SJCRH30 (cell line): ENCODE measurements around the gene TRIM65. TPM values are rescaled to one million over a fixed set of nuclear protein-coding genes. Genes with fewer than 3 reads are reported as not detected.

Experiments used
- DNase-seq, 2 experiments: peaks; one replicate each; pipeline ENCODE4 v3.0.0-alpha.2; 2015 to 2020
- H3K27ac ChIP-seq: fragments of 250-450 bp; sonication (Bioruptor Pico); 2 replicates; pipeline ENCODE4 v1.5.1; 2020; ENCODE audit warnings: mild to moderate bottlenecking, moderate library complexity
- H3K27me3 ChIP-seq: fragments of 250-450 bp; sonication (Bioruptor Pico); 2 replicates; pipeline ENCODE4 v1.5.1; 2020; ENCODE audit warnings: mild to moderate bottlenecking, moderate library complexity
- H3K36me3 ChIP-seq: fragments of 250-450 bp; sonication (Bioruptor Pico); 2 replicates; pipeline ENCODE4 v1.5.1; 2020; ENCODE audit warnings: mild to moderate bottlenecking, moderate library complexity
- H3K4me1 ChIP-seq: fragments of 250-450 bp; sonication (Bioruptor Pico); 2 replicates; pipeline ENCODE4 v1.5.1; 2020; ENCODE audit warnings: mild to moderate bottlenecking, moderate library complexity
- H3K4me3 ChIP-seq: fragments of 250-450 bp; sonication (Bioruptor Pico); 2 replicates; pipeline ENCODE4 v1.5.1; 2020; ENCODE audit warnings: mild to moderate bottlenecking, moderate library complexity
- H3K9me3 ChIP-seq: fragments of 250-450 bp; sonication (Bioruptor Pico); replicated peaks from 2 replicates; pipeline ENCODE4 v1.5.1; 2020; ENCODE audit warnings: mild to moderate bottlenecking, moderate library complexity
- total RNA-seq: library from RNA; depleted of rRNA; stranded (reverse); fragments of >200 nt; shearing (Covaris generic); gene quantifications from 2 replicates; pipeline ENCODE4 v1.2.3, GENCODE V29; 2014; rRNA removed

The TRIM65 gene
- total RNA-seq, 1 experiment from 2014 or later = 7.9 TPM

DNA sequence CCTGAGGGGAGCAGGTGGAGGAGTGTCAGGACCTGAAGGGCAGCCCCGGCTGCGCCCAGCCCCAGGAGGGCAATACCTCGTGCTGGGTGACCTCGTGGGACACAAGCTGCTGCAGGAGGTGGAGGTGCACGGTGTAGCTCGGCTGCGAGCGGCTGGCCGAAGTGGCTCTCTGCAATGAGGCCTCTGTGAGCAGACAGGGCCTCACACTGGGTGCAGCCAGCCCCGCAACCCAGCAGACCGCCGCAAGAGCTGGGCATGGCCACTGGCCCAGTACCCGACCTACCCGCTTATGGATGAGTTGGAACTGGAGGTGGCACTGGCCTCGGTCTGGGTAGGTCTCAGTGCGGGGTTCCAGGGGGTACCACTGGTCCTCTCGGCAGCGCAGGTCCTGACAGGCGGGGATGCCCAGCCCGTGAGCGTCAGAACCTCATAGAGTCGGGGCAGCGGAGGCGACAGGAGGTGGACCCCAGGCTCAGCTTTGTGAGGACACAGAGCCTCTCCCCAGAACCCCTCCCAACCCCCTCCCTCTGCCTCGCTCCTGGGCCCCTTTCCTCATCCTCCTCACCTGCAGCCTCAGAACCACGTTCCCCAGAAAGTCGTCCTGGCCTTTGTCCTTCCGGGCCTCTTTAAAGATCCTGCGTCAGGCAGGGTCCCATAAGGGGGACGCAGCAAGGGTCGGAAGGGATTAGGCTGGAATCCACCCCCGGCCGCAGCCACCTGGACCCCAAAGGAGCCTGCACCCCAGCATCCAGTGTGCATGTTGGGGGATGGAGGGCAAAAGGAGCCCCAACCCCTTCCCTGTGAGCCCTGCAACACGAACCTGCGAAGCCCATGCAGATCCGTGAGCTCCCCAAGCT is 56.6 kb downstream of the TRIM65 start:
- H3K4me3 ChIP-seq = no peak overlapping the region
- DNase-seq = no peak
- no peaks in the 10 kb centered on the region for H3K9me3 ChIP-seq
- peaks cover 7% of the 10 kb centered on the region; the same call in 1 of the 2 replicates for H3K4me1 ChIP-seq
- H3K27ac ChIP-seq = no peak overlapping the region
- H3K27me3 ChIP-seq = no peaks in the 10 kb centered on the region
- H3K36me3 ChIP-seq = no peaks in the 10 kb centered on the region

Other genes with a start within 250 kb of the TRIM65 start
- gene RECQL5, start 229.8 kb downstream of the TRIM65 start, total RNA-seq = 25.9 and 28.1 TPM in 2 replicates
- gene SAP30BP, start 229.6 kb downstream of the TRIM65 start, total RNA-seq = 63.4 and 74.0 TPM in 2 replicates
- gene ITGB4, start 175.5 kb downstream of the TRIM65 start, total RNA-seq = 4.3 and 8.8 TPM in 2 replicates
- gene GALK1, start 131.8 kb downstream of the TRIM65 start, total RNA-seq = 29.0 and 31.5 TPM in 2 replicates
- gene UNK, start 112.1 kb downstream of the TRIM65 start, total RNA-seq = 40.6 and 51.4 TPM in 2 replicates
- 1.4 and 3.2 TPM in 2 replicates for gene UNC13D, start 52.5 kb downstream of the TRIM65 start, total RNA-seq
- gene WBP2, start 41.6 kb downstream of the TRIM65 start, total RNA-seq = 36.3 and 38.3 TPM in 2 replicates
- 8.1 and 9.9 TPM in 2 replicates for gene TRIM47, start 18.4 kb downstream of the TRIM65 start, total RNA-seq
- gene MRPL38, start 7.9 kb upstream of the TRIM65 start, total RNA-seq = 43.6 and 47.1 TPM in 2 replicates
- 10.3 and 13.5 TPM in 2 replicates for gene FBF1, start 44.1 kb upstream of the TRIM65 start, total RNA-seq
- gene ACOX1, start 82.2 kb upstream of the TRIM65 start, total RNA-seq = 34.8 and 36.4 TPM in 2 replicates
- 11.8 and 17.7 TPM in 2 replicates for gene TEN1, start 82.3 kb upstream of the TRIM65 start, total RNA-seq
- gene CDK3, start 103.9 kb upstream of the TRIM65 start, total RNA-seq = 2.7 and 3.1 TPM in 2 replicates
- gene EVPL, start 130.4 kb upstream of the TRIM65 start, total RNA-seq = 0.63 and 1.1 TPM in 2 replicates
- 58.7 and 60.0 TPM in 2 replicates for gene SRP68, start 175.6 kb upstream of the TRIM65 start, total RNA-seq
- gene GALR2, start 177.8 kb upstream of the TRIM65 start, total RNA-seq = 0.06 TPM in 1 of 2 replicates, not detected in the other
- gene ZACN, start 182.2 kb upstream of the TRIM65 start, total RNA-seq = 0.14 and 0.25 TPM in 2 replicates
- gene EXOC7, start 206.8 kb upstream of the TRIM65 start, total RNA-seq = 101 and 106 TPM in 2 replicates
- gene FOXJ1, start 244.3 kb upstream of the TRIM65 start, total RNA-seq = 0.10 and 0.23 TPM in 2 replicates